Thyroid gland (tissue), 4 donors: Measurements from ENCODE around the gene TAF13. TPM values are rescaled to one million over a fixed set of nuclear protein-coding genes. Genes with fewer than 3 reads are reported as not detected.

Source experiments
- DNase-seq, 2 donors: peaks; one replicate each; pipeline ENCODE4 v3.0.0-alpha.2; 2019
- H3K27ac ChIP-seq, 3 donors: fragments of 200-600 bp; sonication (generic); 1 replicate in 2 of 3; 2 replicates in 1 of 3; pipeline ENCODE4 v1.5.1; 2016 to 2019; ENCODE audit warnings: mild to moderate bottlenecking in 1 of 3, moderate library complexity in 1 of 3
- H3K27me3 ChIP-seq: fragments of 200-600 bp; sonication (generic); one replicate; pipeline ENCODE4 v1.5.1; 2019
- H3K36me3 ChIP-seq, 2 donors: fragments of 200-600 bp; sonication (generic); one replicate each; pipeline ENCODE4 v1.5.1; 2016 to 2019
- H3K4me1 ChIP-seq, 2 donors: fragments of 200-600 bp; sonication (generic); one replicate each; pipeline ENCODE4 v1.5.1; 2017 to 2019
- H3K4me3 ChIP-seq, 3 donors: fragments of 200-600 bp; sonication (generic); replicated peaks in 1 of 3; 1 replicate in 2 of 3; 2 replicates in 1 of 3; pipeline ENCODE4 v1.5.1; 2016; ENCODE audit warnings: mild to moderate bottlenecking in 1 of 3
- H3K9me3 ChIP-seq: fragments of 200-600 bp; sonication (generic); one replicate; pipeline ENCODE4 v1.5.1; 2017
- CTCF ChIP-seq, 6 experiments: fragments of 200-600 bp in 3 of 6; fragments of 450-650 bp in 3 of 6; sonication (generic) in 3 of 6; IDR thresholded peaks; one replicate each; pipeline ENCODE4 v1.5.1; 2016 to 2019; ENCODE audit warnings: antibody characterized with exemption in 6 of 6, mild to moderate bottlenecking in 2 of 6, inconsistent platforms in 1 of 6, moderate library complexity in 1 of 6
- POLR2A ChIP-seq, 2 donors: fragments of 450-650 bp; IDR thresholded peaks; one replicate each; pipeline ENCODE4 v1.6.1; 2017; ENCODE audit warnings: antibody characterized with exemption in 2 of 2, mild to moderate bottlenecking in 2 of 2, moderate library complexity in 1 of 2
- WGBS, 2 donors: methylation state at CpG; one replicate each; pipeline ENCODE4 v1.1.5; 2017; 5-methylcytosine and 5-hydroxymethylcytosine counted together
- intact Hi-C: fragments of 100-400 bp; cut with DNase I; formaldehyde crosslinking; loops from one replicate; pipeline ENCODE4 v1.15.1; 2023
- total RNA-seq, 4 donors: library from RNA; depleted of rRNA; stranded (reverse); fragments of >200 nt; gene quantifications; one replicate each; pipeline ENCODE4 v1.2.3, GENCODE V29; 2016

The TAF13 gene
- total RNA-seq, 4 donors from 2014 or later, result 25.6 to 47.1 (median 43.9) TPM

DNA sequence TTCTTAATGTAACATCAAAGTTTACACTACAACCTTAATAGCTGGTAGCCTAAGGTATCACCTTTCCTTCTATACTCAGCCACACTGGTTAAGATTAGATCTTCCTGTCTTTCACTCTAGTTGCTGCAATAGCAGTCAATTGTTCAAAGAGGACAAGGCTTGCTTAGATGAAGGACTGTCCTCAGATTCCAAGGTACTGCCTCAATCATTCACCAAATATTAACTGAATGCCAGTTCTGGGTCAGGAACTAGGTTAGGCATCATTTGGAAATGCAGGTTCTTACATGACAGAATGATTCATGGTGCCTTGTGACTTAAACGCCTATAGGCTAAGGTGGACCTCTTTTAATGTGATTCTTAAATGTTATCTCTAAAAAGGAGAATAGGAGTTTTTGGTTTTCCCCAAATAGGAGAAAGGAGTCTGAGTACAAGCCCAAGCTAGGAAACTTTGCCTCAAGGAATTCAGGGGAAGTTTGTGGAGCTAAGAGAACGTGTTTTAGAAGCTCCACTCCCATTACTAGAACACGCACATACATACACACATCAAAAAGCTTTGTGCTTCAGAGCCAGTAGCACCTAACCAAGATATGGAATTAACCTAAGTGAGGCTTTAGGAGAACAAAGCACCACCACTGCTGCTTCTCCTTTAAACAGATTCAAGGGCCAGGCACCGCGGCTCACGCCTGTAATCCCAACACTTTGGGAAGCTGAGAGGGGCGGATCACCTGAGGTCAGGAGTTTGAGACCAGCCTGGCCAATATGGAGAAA lies 25.4 kb downstream of the TAF13 start:
- WGBS, 2 donors, result 78 to 81% methylated on average over 7 of the region's 7 CpGs

GRCh38 chr1:109048335-109048734 lies 27.5 kb downstream of the TAF13 start:
- no peaks in the 10 kb centered on the region for H3K9me3 ChIP-seq
- H3K4me1 ChIP-seq, result no peaks in the 10 kb centered on the region
- H3K27ac ChIP-seq, result no peak overlapping the region
- H3K4me3 ChIP-seq, result no peak overlapping the region
- intact Hi-C loops, result no loop called here
- no peak for DNase-seq
- TF ChIP-seq POLR2A (IDR thresholded peaks at IDR 0.05) (no peak), CTCF (IDR thresholded peaks at IDR 0.05) (no peak)
- no peaks in the 10 kb centered on the region for H3K36me3 ChIP-seq
- no peaks in the 10 kb centered on the region for H3K27me3 ChIP-seq
- 42 to 45% methylated on average over 2 of the region's 2 CpGs for WGBS, 2 donors

More for the DNA sequence above, 25.4 kb downstream of the TAF13 start:
- intact Hi-C loops, result no loop called here
- DNase-seq, result no peak
- Histone ChIP-seq H3K4me3 (no peak overlapping the region), H3K36me3 (no peaks in the 10 kb centered on the region), H3K4me1 (no peaks in the 10 kb centered on the region), H3K27ac (no peak overlapping the region), H3K9me3 (no peaks in the 10 kb centered on the region), H3K27me3 (no peaks in the 10 kb centered on the region)
- no peak for TF ChIP-seq CTCF (IDR thresholded peaks at IDR 0.05)
- TF ChIP-seq POLR2A (IDR thresholded peaks at IDR 0.05), result no peak

DNA sequence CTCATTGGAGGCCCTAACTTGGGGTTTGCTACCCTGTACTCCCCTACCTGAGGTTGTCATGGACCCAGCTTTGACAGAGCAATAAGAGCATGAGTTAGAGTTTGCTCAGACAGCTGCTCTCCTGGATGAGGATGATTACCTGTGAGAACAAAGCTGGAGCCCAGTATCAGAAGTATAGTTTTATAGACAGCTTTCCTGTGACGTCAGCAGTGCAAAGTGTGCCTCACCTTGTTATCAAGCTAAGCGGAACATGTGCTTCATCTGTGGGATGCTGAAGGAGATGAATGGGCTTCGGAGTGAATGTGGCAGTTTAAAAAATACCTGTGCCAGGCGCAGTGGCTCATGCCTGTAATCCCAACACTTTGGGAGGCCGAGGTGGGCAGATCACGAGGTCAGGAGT lies 28.5 kb downstream of the TAF13 start:
- WGBS, 2 donors, result 81 to 84% methylated on average over 6 of the region's 6 CpGs
- Histone ChIP-seq H3K4me3 (no peak overlapping the region), H3K27me3 (no peaks in the 10 kb centered on the region), H3K36me3 (no peaks in the 10 kb centered on the region), H3K4me1 (no peaks in the 10 kb centered on the region), H3K27ac (no peak overlapping the region), H3K9me3 (no peaks in the 10 kb centered on the region)
- TF ChIP-seq POLR2A (IDR thresholded peaks at IDR 0.05) (no peak), CTCF (IDR thresholded peaks at IDR 0.05) (no peak)
- DNase-seq, result no peak
- intact Hi-C loops, result no loop called here

- 66 to 67% methylated on average over 4 of the region's 4 CpGs for whole genome bisulfite sequencing, 2 donors
- Histone ChIP-seq H3K4me1 (no peaks in the 10 kb centered on the region), H3K9me3 (no peaks in the 10 kb centered on the region), H3K27ac (no peak overlapping the region), H3K4me3 (no peak overlapping the region), H3K27me3 (no peaks in the 10 kb centered on the region), H3K36me3 (no peaks in the 10 kb centered on the region)
- no peak for TF ChIP-seq POLR2A (IDR thresholded peaks at IDR 0.05)
- no peak for TF ChIP-seq CTCF (IDR thresholded peaks at IDR 0.05)
- DNase-seq, result no peak
- intact Hi-C loops, result no loop called here
These were observed 29.1 kb downstream of the TAF13 start for GRCh38 chr1:109046671-109047070.

- intact Hi-C loops, result no loop called here
- TF ChIP-seq CTCF (IDR thresholded peaks at IDR 0.05) (no peak), POLR2A (IDR thresholded peaks at IDR 0.05) (no peak)
These were observed 30.2 kb downstream of the TAF13 start for GRCh38 chr1:109045595-109045994.

More at GRCh38 chr1:109045595-109045994, 30.2 kb downstream of the TAF13 start:
- H3K27ac ChIP-seq, result no peak overlapping the region
- no peak for DNase-seq
- no peak overlapping the region for H3K4me3 ChIP-seq
- no peaks in the 10 kb centered on the region for H3K9me3 ChIP-seq
- H3K36me3 ChIP-seq, result no peaks in the 10 kb centered on the region
- peaks cover 0 to 1% of the 10 kb centered on the region in 2 donors for H3K4me1 ChIP-seq
- no peaks in the 10 kb centered on the region for H3K27me3 ChIP-seq
- WGBS, 2 donors, result 66 to 72% methylated on average over 1 of the region's 1 CpG
